ENCODE results near the gene ASB1. TPM values are rescaled to one million over a fixed set of nuclear protein-coding genes. Genes with fewer than 3 reads are reported as not detected.
A peak's percentile ranks its signal among the peaks of the same experiment; 100 is the strongest.
"Not testable (repeated sequence)": the region's sequence is repeated elsewhere in the genome, so short reads cannot be mapped to it uniquely, and the experiment has no call there.

ASB1 gene
- total and polyA plus RNA-seq, 5 donors = 46.0 to 74.8 (median 65.5) TPM

DNA sequence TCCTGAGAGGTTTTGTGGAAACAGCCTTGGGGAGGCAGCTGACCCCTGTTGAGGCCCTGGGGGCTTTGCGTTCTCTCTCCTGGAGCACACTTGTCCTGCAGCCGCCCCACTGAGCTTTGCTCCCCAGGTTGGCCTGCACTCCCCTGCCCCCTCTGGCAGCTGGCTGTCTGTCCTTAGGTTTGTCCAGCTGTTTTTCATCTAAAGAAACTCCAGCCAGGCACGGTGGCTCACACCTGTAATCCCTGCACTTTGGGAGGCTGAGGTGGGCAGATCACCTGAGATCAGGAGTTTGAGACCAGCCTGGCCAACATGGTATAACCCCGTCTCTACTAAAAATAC, 21.5 kb upstream of the ASB1 start:
- H3K27ac ChIP-seq (ENCODE audit: low read length); H3K4me1 ChIP-seq (ENCODE audit: control insufficient read depth, insufficient read depth, low read length); DNase-seq; H3K9me3 ChIP-seq (ENCODE audit: control insufficient read depth, low read length); H3K27me3 ChIP-seq (ENCODE audit: control insufficient read depth, insufficient read depth); ATAC-seq; H3K4me3 ChIP-seq (ENCODE audit: low read length); intact Hi-C loops (cut with DNase I): not testable (repeated sequence)
- WGBS = 94% methylated on average over 4 of the region's 4 CpGs

DNA sequence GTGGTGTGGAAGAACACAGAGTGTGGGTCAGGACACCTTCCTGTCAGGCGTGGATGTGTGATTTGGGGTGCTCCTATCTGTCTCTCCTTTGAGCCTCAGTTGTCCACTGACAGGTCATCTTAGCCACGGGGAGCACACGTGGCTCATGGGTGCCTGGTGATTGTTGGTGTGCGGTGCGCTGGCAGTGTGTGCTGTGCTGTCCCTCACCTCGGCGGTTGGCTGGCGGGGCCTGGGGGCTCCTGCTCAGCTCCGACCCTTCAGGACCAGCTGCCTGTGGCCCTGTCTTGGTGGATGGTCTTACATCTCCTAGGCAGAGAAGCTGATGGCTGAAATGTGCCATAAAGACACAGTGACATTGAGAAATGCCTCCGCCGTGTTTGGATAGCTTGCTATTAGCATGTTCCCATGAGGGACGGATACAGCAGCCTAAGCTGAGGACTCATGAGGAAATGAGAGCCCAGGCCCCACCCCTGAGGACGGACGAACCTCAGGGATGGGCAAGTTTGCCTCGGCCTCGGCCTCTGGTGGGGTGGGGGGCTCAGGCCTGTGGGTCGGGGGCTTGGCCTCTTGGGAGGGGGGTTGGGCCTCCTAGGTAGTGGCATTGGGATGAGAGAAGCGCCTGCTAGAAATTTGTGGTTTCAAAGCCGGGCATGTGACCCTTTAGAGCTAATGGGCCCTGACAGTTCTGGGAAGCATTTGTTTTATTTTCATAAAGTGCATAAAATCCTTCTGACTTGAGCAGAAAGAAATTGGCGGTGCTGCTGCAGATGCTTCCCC, 20.3 kb upstream of the ASB1 start:
- DNase-seq (no peak), ATAC-seq (no peak)
- Histone ChIP-seq H3K4me3 (ENCODE audit: low read length) (no peak overlapping the region), H3K9me3 (ENCODE audit: control insufficient read depth, low read length) (no peaks in the 10 kb centered on the region), H3K27me3 (ENCODE audit: control insufficient read depth, insufficient read depth) (no peaks in the 10 kb centered on the region), H3K27ac (ENCODE audit: low read length) (no peak overlapping the region), H3K4me1 (ENCODE audit: control insufficient read depth, insufficient read depth, low read length) (no peaks in the 10 kb centered on the region)
- intact Hi-C loops (cut with DNase I) = no loop called here
- 90% methylated on average over 20 of the region's 20 CpGs for WGBS

- Histone ChIP-seq H3K9me3 (ENCODE audit: control insufficient read depth, low read length) (no peaks in the 10 kb centered on the region), H3K27ac (ENCODE audit: low read length) (no peak overlapping the region), H3K4me1 (ENCODE audit: control insufficient read depth, insufficient read depth, low read length) (no peaks in the 10 kb centered on the region), H3K27me3 (ENCODE audit: control insufficient read depth, insufficient read depth) (no peaks in the 10 kb centered on the region), H3K4me3 (ENCODE audit: low read length) (no peak overlapping the region)
- DNase-seq (no peak), ATAC-seq (no peak)
- WGBS = 85% methylated on average over 8 of the region's 8 CpGs
- intact Hi-C loops (cut with DNase I) = no loop called here
Measured at GRCh38 chr2:238406998-238407285, 19.8 kb upstream of the ASB1 start.

GRCh38 chr2:238407566-238407965, 19.2 kb upstream of the ASB1 start:
- 96% methylated on average over 11 of the region's 11 CpGs for WGBS
- no peak for DNase-seq

GRCh38 chr2:238408615-238409340, 17.9 kb upstream of the ASB1 start:
- 86% methylated on average over 17 of the region's 17 CpGs for WGBS
- Histone ChIP-seq H3K27ac (ENCODE audit: low read length) (no peak overlapping the region), H3K27me3 (ENCODE audit: control insufficient read depth, insufficient read depth) (no peaks in the 10 kb centered on the region), H3K4me1 (ENCODE audit: control insufficient read depth, insufficient read depth, low read length) (no peaks in the 10 kb centered on the region), H3K9me3 (ENCODE audit: control insufficient read depth, low read length) (no peaks in the 10 kb centered on the region), H3K4me3 (ENCODE audit: low read length) (no peak overlapping the region)
- intact Hi-C loops (cut with DNase I) = no loop called here
- DNase-seq = no peak
- ATAC-seq = no peak

More at GRCh38 chr2:238407566-238407965, 19.2 kb upstream of the ASB1 start:
- intact Hi-C loops (cut with DNase I) = no loop called here
- no peak for ATAC-seq
- Histone ChIP-seq H3K4me3 (ENCODE audit: low read length) (no peak overlapping the region), H3K27me3 (ENCODE audit: control insufficient read depth, insufficient read depth) (no peaks in the 10 kb centered on the region), H3K9me3 (ENCODE audit: control insufficient read depth, low read length) (no peaks in the 10 kb centered on the region), H3K27ac (ENCODE audit: low read length) (no peak overlapping the region), H3K4me1 (ENCODE audit: control insufficient read depth, insufficient read depth, low read length) (no peaks in the 10 kb centered on the region)

DNA sequence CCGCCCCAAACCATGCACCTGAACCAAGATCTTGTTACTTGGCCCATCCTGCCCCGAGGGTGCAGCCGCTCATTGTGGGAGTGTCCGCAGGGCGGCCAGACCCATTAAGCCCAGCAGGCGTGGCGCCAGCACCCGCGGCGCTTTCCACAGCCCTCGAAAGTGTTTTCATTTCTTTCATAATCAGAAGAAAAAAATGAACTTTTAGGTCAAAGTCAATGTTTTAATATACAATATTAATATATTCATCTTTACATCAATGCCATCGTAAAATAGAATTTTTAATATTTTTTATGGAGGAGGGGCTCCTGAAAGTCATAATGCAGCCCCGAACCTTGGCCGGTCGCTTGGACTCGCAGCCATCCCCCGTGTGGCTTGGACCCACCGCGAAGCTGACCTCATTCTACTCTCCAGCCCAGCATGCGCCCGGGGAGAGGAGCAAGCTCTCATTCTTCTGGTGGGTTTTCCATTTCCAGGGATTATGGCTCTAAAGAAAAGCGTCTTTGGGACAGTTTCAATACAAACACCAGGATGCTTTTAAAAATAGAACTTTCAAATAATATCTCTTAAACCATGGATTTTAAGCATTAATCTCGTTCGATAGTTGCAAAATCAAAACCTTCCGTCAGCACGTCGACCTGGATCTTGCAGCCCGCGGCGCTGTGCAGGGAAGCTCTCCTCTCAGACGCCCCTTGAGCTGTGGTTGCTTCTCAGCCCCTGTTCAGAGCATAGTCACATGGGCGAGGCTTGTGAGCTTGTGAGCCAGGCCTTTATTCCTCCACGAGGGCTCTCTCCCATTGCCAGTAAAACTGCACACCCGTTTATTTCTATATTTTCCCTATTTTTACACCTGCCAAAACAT, 17.2 kb upstream of the ASB1 start:
- intact Hi-C loops (cut with DNase I) = no loop called here
- H3K4me1 ChIP-seq (ENCODE audit: control insufficient read depth, insufficient read depth, low read length) = no peaks in the 10 kb centered on the region
- DNase-seq (no peak), ATAC-seq (no peak)
- no peak overlapping the region for H3K4me3 ChIP-seq (ENCODE audit: low read length)
- H3K27me3 ChIP-seq (ENCODE audit: control insufficient read depth, insufficient read depth) = no peaks in the 10 kb centered on the region
- WGBS = 89% methylated on average over 34 of the region's 34 CpGs
- H3K27ac ChIP-seq (ENCODE audit: low read length) = no peak overlapping the region
- no peaks in the 10 kb centered on the region for H3K9me3 ChIP-seq (ENCODE audit: control insufficient read depth, low read length)

GRCh38 chr2:238412067-238412767, 14.5 kb upstream of the ASB1 start:
- 87% methylated on average over 12 of the region's 12 CpGs for WGBS
- ATAC-seq = no peak
- Histone ChIP-seq H3K9me3 (ENCODE audit: control insufficient read depth, low read length) (no peaks in the 10 kb centered on the region), H3K27ac (ENCODE audit: low read length) (no peak overlapping the region), H3K4me1 (ENCODE audit: control insufficient read depth, insufficient read depth, low read length) (no peaks in the 10 kb centered on the region), H3K27me3 (ENCODE audit: control insufficient read depth, insufficient read depth) (no peaks in the 10 kb centered on the region), H3K4me3 (ENCODE audit: low read length) (no peak overlapping the region)
- DNase-seq = no peak
- intact Hi-C loops (cut with DNase I) = no loop called here

DNA sequence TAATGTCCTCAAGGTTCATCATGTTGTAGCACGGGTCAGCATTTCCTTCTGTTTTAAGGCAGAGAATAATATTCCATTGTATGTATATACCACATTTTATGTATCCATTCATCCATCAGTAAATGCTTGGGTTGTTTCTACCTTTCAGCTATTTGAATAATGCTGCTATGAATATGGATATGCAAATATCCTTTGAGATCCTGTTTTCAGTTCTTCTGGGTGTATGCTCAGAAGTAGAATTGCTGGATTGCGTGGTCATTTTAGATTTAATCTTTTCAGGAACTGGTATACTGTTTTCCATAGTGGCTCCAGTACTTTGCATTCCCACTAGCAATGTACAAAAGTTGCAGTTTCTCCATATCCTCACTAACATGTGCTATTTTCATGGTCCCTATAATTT, 13.4 kb upstream of the ASB1 start:
- H3K4me3 ChIP-seq (ENCODE audit: low read length) = no peak overlapping the region

DNA sequence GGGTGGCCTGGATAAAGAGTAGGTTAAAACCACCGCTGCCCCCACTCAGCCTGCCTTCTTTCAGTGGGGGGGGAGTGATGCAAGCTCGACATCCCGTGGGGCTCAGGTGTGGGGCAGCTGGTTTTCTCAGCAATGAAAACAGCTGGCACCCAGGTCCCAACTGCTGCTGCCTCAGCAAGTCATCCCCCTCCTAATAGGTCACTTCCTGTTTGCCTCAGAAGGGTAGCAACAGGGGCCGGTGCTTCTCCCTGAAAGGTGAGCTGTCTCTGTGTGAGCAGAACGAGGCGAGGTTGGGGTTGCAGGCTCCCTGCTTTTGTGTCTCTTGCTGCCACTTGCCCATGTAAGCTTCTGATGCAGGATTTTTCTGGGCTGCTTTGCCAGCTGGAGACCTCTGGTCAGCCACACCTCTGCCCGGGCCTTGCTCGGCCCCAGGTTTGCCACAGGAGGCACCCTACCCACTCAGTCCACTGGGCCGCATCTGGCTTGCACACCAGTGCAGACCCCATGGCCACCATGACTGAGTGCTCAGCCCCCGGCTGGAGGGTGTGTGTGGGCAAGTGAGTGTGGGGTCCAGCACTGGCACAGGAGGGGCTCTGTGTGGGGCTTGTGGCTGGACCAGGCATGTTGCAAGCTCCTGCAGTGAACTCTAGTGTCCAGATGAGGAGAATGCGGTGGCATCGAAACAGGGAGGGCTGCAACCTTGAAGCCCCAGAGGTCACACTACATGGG, 11.5 kb upstream of the ASB1 start:
- intact Hi-C loops (cut with DNase I) = no loop called here
- Histone ChIP-seq H3K4me3 (ENCODE audit: low read length) (no peak overlapping the region), H3K9me3 (ENCODE audit: control insufficient read depth, low read length) (no peaks in the 10 kb centered on the region), H3K27me3 (ENCODE audit: control insufficient read depth, insufficient read depth) (no peaks in the 10 kb centered on the region), H3K4me1 (ENCODE audit: control insufficient read depth, insufficient read depth, low read length) (no peaks in the 10 kb centered on the region), H3K27ac (ENCODE audit: low read length) (no peak overlapping the region)
- DNase-seq (no peak), ATAC-seq (peak in 1 of 2 donors; percentile 29)
- 93% methylated on average over 12 of the region's 12 CpGs for WGBS

More for the DNA sequence above, 13.4 kb upstream of the ASB1 start:
- H3K27ac ChIP-seq (ENCODE audit: low read length) = no peak overlapping the region
- WGBS = 88% methylated on average over 2 of the region's 2 CpGs
- H3K9me3 ChIP-seq (ENCODE audit: control insufficient read depth, low read length) = no peaks in the 10 kb centered on the region
- ATAC-seq (no peak), DNase-seq (no peak)
- intact Hi-C loops (cut with DNase I) = no loop called here
- no peaks in the 10 kb centered on the region for H3K4me1 ChIP-seq (ENCODE audit: control insufficient read depth, insufficient read depth, low read length)
- no peaks in the 10 kb centered on the region for H3K27me3 ChIP-seq (ENCODE audit: control insufficient read depth, insufficient read depth)

- ATAC-seq (no peak), DNase-seq (no peak)
- intact Hi-C loops (cut with DNase I) = no loop called here
- Histone ChIP-seq H3K4me1 (ENCODE audit: control insufficient read depth, insufficient read depth, low read length) (no peaks in the 10 kb centered on the region), H3K27ac (ENCODE audit: low read length) (no peak overlapping the region), H3K4me3 (ENCODE audit: low read length) (no peak overlapping the region), H3K27me3 (ENCODE audit: control insufficient read depth, insufficient read depth) (no peaks in the 10 kb centered on the region), H3K9me3 (ENCODE audit: control insufficient read depth, low read length) (no peaks in the 10 kb centered on the region)
- WGBS = over 99% methylated on average over 5 of the region's 5 CpGs
Measured at GRCh38 chr2:238415893-238416292, 10.8 kb upstream of the ASB1 start.

All from right cardiac atrium (tissue), 5 donors.